Breast epithelium (tissue), 3 donors: ENCODE results near the gene TFCP2.

Experiments
- POLR2A ChIP-seq: fragments of 450-650 bp; IDR thresholded peaks from one replicate; pipeline ENCODE4 v1.6.1; 2016; ENCODE audit warnings: antibody characterized with exemption, mild to moderate bottlenecking, moderate library complexity
- POLR2AphosphoS5 ChIP-seq, 3 donors: sonication (generic); formaldehyde crosslinking; IDR thresholded peaks; one replicate each; pipeline ENCODE4 v1.6.1; 2017; ENCODE audit warnings: antibody characterized with exemption in 3 of 3
- TF ChIP-seq, protein P1 (sequence below), 3 donors: fragments of 450-650 bp; IDR thresholded peaks; one replicate each; pipeline ENCODE4 v1.5.1; 2016 to 2017; ENCODE audit warnings: antibody characterized with exemption in 3 of 3, mild to moderate bottlenecking in 3 of 3, moderate library complexity in 3 of 3

DNA sequence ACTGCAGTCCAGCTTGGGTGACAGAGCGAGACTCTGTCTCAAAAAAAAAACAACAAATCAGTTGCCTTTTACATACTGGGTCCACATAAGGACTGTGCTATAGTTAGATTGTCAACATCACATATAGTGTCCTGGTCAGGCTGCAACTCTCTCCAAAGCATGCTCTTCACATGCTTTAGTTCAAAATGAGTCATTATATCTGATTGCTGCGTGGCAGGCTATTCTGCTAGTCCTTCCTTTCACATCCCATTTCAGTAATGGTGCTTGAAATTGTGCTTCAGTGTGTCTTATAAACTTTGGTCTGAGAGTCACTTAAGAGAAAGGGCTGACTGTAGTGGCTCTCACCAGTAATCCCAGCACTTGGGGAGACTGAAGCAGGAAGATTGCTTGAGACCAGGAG lies 117.9 kb downstream of the TFCP2 start:
- TF ChIP-seq, protein P1, sequence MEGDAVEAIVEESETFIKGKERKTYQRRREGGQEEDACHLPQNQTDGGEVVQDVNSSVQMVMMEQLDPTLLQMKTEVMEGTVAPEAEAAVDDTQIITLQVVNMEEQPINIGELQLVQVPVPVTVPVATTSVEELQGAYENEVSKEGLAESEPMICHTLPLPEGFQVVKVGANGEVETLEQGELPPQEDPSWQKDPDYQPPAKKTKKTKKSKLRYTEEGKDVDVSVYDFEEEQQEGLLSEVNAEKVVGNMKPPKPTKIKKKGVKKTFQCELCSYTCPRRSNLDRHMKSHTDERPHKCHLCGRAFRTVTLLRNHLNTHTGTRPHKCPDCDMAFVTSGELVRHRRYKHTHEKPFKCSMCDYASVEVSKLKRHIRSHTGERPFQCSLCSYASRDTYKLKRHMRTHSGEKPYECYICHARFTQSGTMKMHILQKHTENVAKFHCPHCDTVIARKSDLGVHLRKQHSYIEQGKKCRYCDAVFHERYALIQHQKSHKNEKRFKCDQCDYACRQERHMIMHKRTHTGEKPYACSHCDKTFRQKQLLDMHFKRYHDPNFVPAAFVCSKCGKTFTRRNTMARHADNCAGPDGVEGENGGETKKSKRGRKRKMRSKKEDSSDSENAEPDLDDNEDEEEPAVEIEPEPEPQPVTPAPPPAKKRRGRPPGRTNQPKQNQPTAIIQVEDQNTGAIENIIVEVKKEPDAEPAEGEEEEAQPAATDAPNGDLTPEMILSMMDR (IDR thresholded peaks at IDR 0.05) = no peak
- TF ChIP-seq POLR2A (no peak), POLR2AphosphoS5 (IDR thresholded peaks at IDR 0.05) (no peak)
